Breast epithelium (tissue), 3 donors: Measurements from ENCODE around the gene SNPH. TPM values are rescaled to one million over a fixed set of nuclear protein-coding genes. Genes with fewer than 3 reads are reported as not detected.

Experiments used
- total RNA-seq, 3 donors: library from RNA; depleted of rRNA; stranded (reverse); fragments of >200 nt; gene quantifications; one replicate each; pipeline ENCODE4 v1.1.0, GENCODE V29; 2016

The SNPH gene
- total RNA-seq, 3 donors from 2014 or later = 2.3 to 4.0 (median 3.5) TPM

Other genes starting within 250 kb of the SNPH start
- 10 to 100 TPM; 71.7 to 98.4 (median 75.1) TPM for gene PSMF1, start 147.7 kb upstream of the SNPH start, total RNA-seq
- 1 to 10 TPM in 2 of 3 donors, under 1 TPM in 1; 0.73 to 4.3 (median 1.1) TPM for gene TMEM74B, start 81.3 kb upstream of the SNPH start, total RNA-seq
- gene C20orf202, start 62.8 kb upstream of the SNPH start, total RNA-seq = under 1 TPM in 2 of 3 donors, not detected in 1; 0.33 to 0.48 TPM
- not detected for gene RAD21L1, start 40.2 kb upstream of the SNPH start, total RNA-seq
- gene SDCBP2, start 62.8 kb downstream of the SNPH start, total RNA-seq = 10 to 100 TPM in 1 of 3 donors, 1 to 10 TPM in 2; 5.0 to 10.8 (median 9.8) TPM
- gene FKBP1A, start 126.8 kb downstream of the SNPH start, total RNA-seq = 100 to 1,000 TPM; 115 to 191 (median 128) TPM
- gene NSFL1C, start 200.6 kb downstream of the SNPH start, total RNA-seq = 10 to 100 TPM; 36.7 to 67.5 (median 49.5) TPM
- gene SIRPB2, start 225.1 kb downstream of the SNPH start, total RNA-seq = 10 to 100 TPM in 1 of 3 donors, 1 to 10 TPM in 2; 2.9 to 30.9 (median 4.3) TPM